ENCODE measurements around the gene HESX1.

HESX1 gene

GRCh38 chr3:57151021-57151449 lies 48.7 kb downstream of the HESX1 start:
- H3K4me3 ChIP-seq (ENCODE audit: control insufficient read depth, low read depth, low read length) = no peak overlapping the region
- TF ChIP-seq CTCF (conservative IDR thresholded peaks at IDR 0.05; ENCODE audit: control insufficient read depth, insufficient read depth, low read depth, low read length) = no peak
- peak; percentile 46 for DNase-seq (ENCODE audit: low read depth)

DNA sequence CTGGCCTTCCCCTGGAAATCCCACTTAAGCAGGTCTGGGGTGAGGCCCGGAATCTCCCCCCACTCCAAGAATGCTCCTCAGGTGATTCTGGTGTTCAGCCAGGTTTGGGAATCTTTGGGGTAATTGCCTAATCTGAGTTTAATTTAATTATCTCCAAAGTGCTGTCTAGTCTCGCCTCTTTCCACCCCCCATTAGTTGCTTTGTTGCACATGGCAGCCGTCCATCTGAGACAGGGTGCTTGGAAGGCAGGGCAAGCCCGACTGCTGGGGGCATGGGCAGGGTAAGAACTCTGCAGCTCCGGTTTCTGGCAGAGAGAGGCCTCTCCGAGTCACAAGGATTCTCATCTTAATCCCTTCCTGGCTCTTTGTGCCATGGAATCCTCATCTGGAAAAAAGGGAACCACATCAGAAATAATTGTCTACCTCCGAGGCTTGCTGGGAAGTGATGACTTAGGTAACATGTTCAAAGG lies 49.6 kb downstream of the HESX1 start:
- DNase-seq (ENCODE audit: low read depth) = no peak
- no peak for TF ChIP-seq CTCF (conservative IDR thresholded peaks at IDR 0.05; ENCODE audit: control insufficient read depth, insufficient read depth, low read depth, low read length)

More for the DNA sequence above, 49.6 kb downstream of the HESX1 start:
- no peak overlapping the region for H3K4me3 ChIP-seq (ENCODE audit: control insufficient read depth, low read depth, low read length)

Data from fibroblast of mammary gland (primary cell).